Measurements from ENCODE around the gene RNU4-1.

The RNU4-1 gene

DNA sequence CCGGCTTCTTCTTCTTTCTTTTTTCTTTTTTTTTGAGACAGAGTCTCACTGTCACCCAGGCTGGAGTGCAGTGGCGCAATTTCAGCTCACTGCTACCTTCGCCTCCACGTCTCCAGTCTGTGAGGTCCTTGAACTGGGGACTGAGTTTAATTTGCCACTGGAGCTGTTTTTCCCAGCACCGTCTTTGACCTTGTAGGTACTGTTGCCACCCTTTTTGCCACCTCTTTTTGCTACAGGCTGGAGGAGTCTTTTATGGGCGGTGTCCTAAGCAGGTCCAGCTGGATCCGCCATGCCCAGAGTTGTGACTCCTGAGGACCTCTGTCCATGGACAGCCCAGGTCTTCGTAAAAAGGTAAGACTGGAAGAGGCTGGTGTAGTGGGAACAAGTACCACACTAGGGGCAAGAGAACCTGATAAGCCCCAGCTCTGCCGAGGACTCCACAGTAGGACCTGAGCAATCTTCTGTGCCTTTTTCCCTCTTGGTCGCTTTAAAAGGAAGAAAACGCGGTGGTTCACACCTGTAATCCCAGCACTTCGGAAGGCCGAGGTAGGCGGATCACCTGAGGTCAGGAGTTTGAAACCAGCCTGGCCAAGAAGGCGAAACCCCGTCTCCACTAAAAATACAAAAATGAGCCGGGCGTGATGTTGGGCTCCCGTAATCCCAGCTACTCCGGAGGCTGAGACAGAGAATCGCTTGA is 2.3 kb downstream of the RNU4-1 start:
- DNase-seq (ENCODE audit: extremely low read depth in 1 of 2, low read depth in 1 of 2) = no peak

DNA sequence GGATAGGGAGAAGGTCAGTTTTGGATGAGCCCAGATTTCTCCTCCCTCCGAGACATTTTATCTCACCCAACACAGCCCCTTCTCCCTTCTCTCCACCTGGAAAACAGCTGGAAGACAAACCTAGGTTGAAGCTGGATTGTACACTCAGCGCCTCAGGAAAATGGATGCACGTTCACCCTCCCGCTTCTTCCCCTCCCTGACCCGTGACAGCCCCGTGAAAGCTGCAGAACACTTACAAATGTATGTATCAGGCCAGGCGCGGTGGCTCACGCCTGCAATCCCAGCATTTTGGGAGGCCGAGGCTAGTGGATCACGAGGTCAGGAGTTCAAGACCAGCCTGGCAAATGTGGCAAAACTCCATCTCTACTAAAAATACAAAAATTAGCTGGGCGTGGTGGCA is 5.5 kb downstream of the RNU4-1 start:
- DNase-seq (ENCODE audit: extremely low read depth in 1 of 2, low read depth in 1 of 2) = no peak

DNA sequence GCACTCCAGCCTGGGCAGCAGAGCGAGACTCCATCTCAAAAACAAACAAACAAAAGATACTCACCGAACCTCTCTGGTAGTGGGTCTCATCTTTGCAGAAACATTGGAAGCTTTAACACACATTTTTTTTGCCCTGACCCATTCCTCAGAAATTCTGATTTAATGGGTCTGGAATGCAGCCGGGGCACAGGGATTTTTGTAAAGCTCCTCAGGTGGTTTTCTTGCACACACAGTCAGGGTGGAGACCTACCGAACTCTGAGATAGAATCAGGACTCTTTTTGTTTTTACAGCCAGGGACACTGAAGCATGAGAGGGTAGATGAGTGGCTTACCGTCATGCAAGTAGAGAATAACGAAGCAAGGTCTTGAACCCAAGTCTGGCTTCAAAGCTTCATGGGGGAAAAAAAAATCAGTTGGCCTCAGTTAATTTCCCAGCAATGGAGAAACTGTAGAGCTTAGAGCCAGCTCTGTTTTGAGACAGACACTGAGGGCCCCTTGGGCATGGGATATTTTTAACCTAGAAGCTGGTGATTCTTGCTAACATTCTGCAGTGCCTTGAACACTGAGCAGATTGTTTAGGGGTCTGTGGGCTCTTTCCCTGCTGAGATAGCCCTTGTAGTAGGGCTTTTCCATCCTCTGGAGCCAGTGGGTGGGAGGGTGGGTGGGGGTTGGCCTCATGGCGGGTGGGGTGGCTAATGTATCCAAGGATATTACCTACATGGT is 6.1 kb downstream of the RNU4-1 start:
- no peak for DNase-seq (ENCODE audit: extremely low read depth in 1 of 2, low read depth in 1 of 2)

DNA sequence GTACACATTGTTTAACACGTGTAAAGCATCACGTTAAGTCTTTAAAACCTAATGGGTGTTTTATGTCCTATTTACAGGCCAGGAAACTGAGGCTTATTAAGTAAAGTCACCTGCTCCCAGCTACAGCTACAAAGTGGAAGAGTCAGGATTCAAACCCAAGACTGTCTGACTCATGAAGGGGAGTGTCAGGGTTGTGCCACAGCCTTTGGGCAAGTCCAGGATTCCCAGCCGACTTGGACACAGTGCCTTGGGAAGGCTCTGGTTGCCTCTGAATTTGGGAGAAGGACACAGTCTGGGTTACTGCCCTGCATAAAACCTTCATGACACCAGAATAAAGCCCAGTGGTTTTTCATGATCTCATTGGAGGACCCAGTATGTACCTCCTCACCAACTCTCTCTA is 8.7 kb downstream of the RNU4-1 start:
- no peak for DNase-seq (ENCODE audit: extremely low read depth in 1 of 2, low read depth in 1 of 2)

DNA sequence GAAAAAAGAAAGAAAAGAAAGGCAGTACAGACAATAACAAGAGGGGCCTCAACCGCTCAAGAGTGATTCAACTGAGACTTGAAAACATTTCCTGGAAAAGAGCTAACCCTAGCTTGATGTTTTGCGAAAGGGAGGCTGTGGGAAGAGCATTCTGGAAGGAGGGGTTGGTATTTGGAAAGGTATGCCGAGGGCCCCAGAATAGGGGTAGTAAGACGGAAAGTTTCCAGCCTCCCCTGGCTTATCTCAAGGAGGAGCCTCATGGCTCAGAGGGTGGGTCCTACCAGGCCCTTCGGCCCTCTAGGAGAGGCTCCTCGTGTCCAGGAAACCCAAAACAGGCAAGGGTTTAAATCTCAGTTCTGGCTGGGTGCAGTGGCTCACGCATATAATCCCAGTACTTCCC is 9.7 kb downstream of the RNU4-1 start:
- DNase-seq (ENCODE audit: extremely low read depth in 1 of 2, low read depth in 1 of 2) = no peak

DNA sequence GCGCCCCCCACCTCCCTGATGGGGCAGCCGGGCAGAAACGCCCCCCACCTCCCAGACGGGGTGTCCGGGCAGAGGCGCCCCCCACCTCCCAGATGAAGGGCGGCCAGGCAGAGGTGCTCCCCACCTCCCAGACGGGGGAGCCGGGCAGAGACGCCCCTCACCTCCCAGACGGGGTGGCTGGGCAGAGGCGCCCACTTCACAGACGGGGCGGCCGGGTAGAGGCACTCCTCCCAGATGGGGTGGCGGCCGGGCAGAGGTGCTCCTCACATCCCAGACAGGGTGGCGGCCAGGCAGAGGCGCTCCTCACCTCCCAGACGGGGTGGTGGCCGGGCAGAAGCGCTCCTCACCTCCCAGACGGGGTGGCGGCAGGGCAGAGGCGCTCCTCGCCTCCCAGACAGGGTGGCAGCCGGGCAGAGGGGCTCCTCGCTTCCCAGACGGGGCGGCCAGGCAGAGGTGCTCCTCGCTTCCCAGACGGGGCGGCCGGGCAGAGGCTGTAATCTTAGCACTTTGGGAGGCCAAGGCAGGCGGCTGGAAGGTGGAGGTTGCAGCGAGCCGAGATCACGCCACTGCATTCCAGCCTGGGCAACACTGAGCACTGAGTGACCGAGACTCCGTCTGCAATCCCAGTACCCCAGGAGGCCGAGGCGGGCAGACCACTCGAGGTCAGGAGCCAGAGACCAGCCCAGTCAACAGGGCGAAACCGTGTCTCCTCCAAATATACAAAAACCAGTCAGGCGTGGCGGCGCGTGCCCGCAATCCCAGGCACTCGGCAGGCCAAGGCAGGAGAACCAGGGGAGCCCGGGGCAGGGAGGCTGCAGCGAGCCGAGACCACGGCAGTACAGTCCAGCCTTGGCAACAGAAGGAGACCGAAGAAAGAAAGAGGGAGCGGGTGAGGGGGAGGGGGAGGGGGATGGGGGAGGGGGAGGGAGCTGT is 14.6 kb downstream of the RNU4-1 start:
- DNase-seq (ENCODE audit: extremely low read depth in 1 of 2, low read depth in 1 of 2) = no peak

DNA sequence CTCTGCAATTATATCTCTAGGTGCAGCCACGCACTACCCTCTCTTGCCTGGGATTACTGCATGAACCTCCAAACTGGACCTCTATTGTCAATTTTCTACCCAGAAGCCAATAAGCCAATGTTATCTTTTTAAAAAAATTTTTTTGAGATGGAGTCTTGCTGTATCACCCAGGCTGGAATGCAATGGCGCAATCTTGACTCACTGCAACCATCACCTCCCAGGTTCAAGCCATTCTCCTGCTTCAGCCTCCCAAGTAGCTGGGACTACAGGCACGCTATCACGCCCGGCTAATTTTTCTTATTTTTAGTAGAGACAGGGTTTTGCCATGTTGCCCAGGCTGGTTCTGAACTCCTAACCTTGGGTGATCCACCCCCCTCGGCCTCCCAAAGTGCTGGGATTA is 16.3 kb downstream of the RNU4-1 start:
- no peak for DNase-seq (ENCODE audit: extremely low read depth in 1 of 2, low read depth in 1 of 2)

DNA sequence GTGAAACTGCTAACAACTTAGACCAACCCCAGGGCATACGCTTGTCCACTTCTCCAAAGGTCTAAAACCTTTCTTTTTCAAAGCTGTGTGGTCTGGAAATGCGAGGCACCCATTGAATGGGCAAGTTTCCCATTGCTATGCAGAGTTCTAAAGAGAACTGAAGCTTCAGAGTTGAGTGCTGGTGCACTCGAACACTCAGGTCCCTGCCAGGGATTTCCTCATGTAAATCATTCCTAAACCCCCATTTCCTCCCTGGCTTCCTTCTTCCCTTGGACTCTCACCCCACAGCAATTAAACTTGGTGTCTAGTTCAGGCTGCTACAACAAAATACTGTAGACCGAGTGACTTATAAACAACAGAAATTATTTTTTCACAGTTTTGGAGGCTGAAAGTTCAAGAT is 25.3 kb downstream of the RNU4-1 start:
- no peak for DNase-seq (ENCODE audit: extremely low read depth in 1 of 2, low read depth in 1 of 2)

DNA sequence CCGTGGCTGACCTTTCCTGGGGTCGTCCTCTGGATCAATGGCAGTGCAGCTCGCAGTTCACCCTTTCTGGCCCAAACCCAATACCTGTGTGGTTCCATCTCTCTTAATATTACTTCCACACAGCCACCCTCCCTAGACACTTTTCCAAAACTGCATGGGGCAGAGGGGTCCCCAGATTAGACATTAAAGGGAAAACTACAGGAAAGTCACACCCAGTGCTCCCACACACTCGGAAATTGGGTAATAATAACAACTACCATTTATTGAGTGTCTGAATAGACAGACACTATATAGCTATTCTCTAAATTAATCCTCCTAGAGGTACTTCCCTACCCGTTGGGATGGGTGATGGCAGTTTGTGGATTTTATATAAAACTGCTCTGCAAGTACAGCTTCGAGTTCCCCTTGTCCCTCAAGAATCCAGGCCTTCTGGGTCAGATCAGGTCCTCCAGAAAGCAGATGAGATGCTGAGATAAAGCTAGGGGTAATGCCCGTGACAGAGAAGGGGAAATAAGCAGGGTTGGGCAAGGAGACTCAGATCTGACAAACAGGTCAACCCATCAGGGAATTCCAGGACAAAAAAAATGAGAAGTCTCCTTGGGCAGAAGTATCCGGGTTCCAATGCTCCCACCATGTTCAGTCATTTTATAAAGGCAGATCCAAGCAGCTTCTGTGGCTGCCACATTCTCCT is 26.7 kb downstream of the RNU4-1 start:
- no peak for DNase-seq (ENCODE audit: extremely low read depth in 1 of 2, low read depth in 1 of 2)

DNA sequence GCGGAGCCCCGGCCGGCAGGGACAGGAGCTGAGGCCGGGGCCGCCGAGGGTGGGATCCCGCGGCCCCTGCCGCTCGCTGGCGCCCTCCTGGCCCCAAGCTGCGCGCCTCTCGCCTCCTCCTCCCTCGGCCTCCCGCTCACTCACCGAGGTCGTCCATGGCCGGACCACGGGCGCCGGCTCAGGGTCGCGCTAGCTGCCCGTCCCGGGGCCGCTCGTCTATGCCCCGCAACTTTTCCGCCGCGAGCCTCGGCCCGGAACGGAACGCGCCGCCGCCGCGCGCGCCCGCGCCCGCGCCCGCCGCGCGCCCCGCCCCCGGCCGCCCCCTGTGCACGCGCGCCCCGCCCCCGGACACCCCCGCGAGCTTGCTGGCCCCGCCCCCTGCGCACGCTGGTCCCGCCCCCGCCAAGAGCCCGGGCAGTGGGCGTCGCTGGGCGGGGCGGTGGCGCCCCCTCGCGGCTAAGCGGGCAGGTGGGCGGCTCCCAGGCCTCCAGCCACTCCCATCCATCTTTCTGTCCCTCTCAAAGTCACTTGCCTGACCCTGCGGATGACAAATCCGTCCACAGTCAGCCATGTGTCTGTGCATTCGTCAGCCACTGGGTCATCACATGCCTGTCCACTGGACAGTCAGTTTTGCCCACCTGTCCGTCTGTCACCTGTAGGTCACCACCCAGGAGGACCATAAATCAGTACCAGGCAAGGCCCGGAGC is 27.4 kb downstream of the RNU4-1 start, which contains the start of gene PXN:
Gene PXN, minus strand, starts transcription at position 258 of the 707 bp plus-strand sequence. Its CDS starts 101 bp downstream, at position 157.
- DNase-seq (ENCODE audit: extremely low read depth in 1 of 2, low read depth in 1 of 2) = peak; percentile 74 to 95

DNA sequence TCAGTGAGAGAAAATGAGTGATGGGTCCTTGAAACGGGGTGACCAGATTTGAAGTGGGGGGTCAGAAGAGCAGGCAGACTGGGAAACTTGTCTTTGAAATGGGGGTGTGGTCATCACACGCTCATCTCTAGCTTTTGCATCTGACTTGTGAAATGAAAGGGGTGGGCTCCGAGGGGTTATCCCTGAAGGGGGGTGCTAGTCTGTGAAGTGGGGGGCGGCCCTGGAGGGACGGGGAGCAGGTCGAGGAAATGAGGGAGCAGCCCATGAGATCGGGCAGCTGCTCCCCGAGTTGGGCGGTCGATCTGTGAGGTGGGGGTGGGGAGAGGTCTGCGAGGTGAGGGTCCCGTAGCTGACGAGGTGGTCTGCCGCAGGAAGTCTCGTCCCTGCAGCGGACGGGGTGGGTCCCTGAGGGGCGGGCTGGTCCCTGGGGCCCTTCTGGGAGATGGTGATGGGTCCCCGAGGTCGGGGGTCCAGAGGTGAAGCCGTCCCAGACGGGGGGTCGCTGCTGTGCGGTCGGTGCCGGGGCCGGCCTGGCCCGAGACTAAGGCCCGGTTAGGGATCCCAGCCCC is 28.0 kb downstream of the RNU4-1 start:
- no peak for DNase-seq (ENCODE audit: extremely low read depth in 1 of 2, low read depth in 1 of 2)

DNA sequence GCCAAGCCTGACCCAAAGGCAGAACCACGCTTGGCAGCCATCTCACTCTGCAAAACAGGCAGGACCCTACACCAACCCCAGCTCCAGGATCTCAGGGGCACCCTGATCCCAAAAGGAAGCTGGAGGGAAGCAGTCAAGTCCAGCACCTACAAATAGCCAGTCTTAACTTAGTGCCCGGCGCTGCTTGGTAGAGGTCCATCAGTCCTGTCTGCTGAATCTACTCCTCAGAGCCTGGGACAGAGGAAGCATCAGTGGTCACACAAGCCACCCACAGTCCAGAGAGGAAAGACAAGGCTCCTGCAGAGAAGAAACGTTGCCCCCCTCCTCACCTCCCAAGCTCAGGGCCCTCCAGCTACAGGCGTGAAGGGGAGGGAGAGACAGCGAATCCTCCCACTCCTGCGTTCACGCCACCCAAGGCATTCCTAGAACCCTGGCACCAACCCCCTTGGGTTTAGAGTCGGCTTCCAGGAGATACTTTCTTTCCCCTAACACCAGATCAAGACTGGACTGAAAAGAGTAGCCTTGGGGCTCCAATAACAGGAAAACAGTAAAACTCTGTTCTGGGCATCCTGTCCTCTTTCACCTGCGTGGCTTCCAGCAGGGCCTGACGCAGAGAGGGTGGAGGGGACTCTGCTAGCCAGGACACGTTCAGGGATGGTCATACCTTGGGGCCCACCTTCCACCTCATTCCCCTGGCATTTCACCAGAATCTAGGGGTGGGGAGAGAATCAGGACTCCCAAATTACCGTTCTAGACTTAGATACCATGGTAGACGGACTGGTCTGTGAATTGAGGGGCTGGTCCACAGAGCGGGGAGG is 28.7 kb downstream of the RNU4-1 start:
- DNase-seq (ENCODE audit: extremely low read depth in 1 of 2, low read depth in 1 of 2) = no peak

DNA sequence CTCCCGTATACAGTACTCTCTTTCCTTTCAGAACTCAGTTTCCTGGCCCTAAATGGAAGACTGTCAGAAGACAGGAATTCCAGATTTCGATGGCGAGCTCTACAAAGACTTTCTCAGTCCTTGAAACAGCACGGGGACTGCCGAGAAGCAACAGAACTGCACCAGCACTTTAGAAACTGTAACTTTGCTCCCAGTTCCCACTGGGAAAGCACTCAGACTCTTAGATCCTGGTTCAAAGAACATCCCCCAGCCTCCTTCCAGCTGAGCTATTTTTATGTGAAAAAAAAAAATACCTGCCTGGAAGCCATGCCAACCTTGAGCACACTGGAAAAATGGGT is 29.3 kb downstream of the RNU4-1 start:
- DNase-seq (ENCODE audit: extremely low read depth in 1 of 2, low read depth in 1 of 2) = no peak

DNA sequence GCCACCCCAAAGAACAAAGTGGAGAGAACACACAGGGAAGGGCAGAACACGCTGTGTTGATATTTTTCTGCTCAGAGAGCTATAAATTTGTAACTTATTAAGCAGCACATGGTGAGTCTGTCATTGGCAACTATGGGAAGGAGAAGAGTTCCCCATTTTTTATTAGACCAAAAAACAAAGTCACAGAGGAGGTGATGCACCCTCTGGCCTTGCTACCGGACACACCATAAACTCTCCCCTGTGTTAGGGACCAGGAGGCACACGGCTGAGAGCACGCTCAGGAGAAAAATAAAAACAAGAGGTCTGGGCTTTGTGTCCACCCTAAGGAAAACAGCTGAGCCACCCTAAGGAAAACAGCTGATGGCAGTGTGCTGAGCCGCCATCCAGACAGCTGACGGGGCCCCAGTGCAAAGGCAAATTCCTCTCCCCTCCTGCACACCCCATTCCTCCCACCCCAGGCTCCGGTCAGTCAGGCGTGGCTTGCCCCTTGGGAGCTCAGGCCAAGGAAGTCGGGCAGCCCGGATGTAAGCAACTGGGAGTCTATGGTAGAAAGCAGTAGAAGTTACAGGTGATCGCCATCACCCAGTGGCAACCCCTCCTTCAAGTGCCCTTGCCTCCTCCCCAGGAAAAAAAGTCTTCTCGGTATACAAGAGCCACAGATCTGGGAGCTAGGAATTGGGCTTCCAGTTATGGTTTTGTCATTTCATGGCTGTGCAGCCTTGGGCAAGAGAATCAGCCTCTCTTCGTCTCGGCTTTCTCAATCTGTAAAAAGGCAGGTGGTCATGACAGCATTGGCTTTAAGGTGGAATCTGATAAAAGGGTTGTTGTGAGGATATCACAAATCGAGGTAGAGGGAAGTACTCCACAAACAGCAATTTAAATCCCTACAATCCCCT is 29.9 kb downstream of the RNU4-1 start:
- no peak for DNase-seq (ENCODE audit: extremely low read depth in 1 of 2, low read depth in 1 of 2)

DNA sequence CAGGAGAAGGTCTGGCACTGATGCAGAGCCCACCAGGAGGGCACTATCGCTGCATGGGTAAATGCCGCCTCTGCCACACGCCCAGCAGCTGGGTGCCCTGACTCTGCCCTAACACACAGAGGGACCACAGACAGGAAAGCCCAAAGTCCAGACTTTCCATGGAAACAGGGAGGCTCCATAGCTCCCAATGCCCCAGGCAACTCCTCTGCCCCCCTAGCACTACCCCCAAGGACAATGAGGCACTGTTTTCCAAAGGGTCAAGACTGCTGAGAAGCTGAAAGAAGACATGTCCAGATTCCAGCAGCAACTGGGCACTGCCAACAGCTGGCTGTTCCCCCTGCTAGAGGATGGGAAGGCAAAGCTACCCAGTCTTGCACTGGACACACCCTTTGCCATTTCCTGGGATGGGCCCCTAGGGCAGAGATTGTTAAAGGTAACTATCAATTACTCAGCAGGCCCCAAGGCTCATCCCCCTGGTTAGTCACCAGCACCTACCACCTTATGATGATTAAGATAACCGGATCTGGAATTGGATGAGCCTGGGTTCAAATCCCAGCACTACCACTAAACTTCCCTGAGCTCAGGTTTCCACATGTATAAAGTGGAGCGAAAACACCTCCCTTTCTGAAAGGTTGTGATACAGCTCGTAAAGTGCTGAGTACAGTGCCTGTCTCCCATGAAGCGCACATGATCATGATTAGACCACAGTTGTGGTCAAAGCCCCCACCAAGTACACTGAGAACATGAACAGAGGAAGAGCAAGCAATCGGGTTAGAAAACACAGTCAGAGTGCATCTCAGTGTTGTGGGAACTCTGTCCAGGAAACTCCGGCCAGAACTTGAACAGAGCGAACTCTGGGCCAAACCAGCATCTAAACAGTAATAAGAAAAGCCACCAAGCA is 30.8 kb downstream of the RNU4-1 start:
- DNase-seq (ENCODE audit: extremely low read depth in 1 of 2, low read depth in 1 of 2) = no peak

DNA sequence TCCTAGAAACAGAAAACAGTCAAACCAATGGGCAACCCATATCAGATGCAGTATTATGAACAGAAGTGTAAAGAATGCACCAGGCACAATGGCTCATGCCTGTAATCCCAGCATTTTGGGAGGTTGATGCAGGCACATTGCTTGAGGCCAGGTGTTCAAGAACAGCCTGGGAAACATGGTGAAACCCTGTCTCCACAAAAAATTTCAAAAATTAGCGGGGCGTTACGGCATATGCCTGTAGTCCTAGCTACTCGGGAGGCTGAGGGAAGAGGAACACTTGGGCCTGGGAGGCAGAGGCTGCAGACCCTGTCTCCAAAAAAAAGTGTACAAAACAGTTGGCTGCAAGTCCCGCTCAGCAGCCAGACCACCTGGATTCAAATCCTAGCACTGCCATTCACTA is 32.4 kb downstream of the RNU4-1 start:
- no peak for DNase-seq (ENCODE audit: extremely low read depth in 1 of 2, low read depth in 1 of 2)
